Measurements from ENCODE around the gene USP24.
"Not testable (repeated sequence)": the region's sequence is repeated elsewhere in the genome, so short reads cannot be mapped to it uniquely, and the experiment has no call there.

USP24 gene

GRCh38 chr1:55229726-55230125, 14.6 kb upstream of the USP24 start:
- DNase-seq (ENCODE audit: low read depth, low spot score): not testable (repeated sequence)

GRCh38 chr1:55225228-55225627, 10.1 kb upstream of the USP24 start:
- DNase-seq (ENCODE audit: low read depth, low spot score): no peak

GRCh38 chr1:55224729-55225128, 9.6 kb upstream of the USP24 start:
- DNase-seq (ENCODE audit: low read depth, low spot score): no peak

- no peak for DNase-seq (ENCODE audit: low read depth, low spot score)
Measured at GRCh38 chr1:55222152-55222551, 7.0 kb upstream of the USP24 start.

- DNase-seq (ENCODE audit: low read depth, low spot score): no peak
Measured at GRCh38 chr1:55217226-55217986, 2.2 kb upstream of the USP24 start.

- DNase-seq (ENCODE audit: low read depth, low spot score): no peak
Measured at GRCh38 chr1:55216096-55216495, 932 bp upstream of the USP24 start.

- no peak for DNase-seq (ENCODE audit: low read depth, low spot score)
Measured at GRCh38 chr1:55214934-55215193, 300 bp downstream of the USP24 start.

- DNase-seq (ENCODE audit: low read depth, low spot score): no peak
Measured at GRCh38 chr1:55214212-55214933, 791 bp downstream of the USP24 start.

- no peak for DNase-seq (ENCODE audit: low read depth, low spot score)
Measured at GRCh38 chr1:55213885-55214211, 1.3 kb downstream of the USP24 start.

- no peak for DNase-seq (ENCODE audit: low read depth, low spot score)
Measured at GRCh38 chr1:55213151-55213884, 1.8 kb downstream of the USP24 start.

GRCh38 chr1:55212349-55213150, 2.6 kb downstream of the USP24 start:
- DNase-seq (ENCODE audit: low read depth, low spot score): no peak

GRCh38 chr1:55211863-55212262, 3.3 kb downstream of the USP24 start:
- no peak for DNase-seq (ENCODE audit: low read depth, low spot score)

- DNase-seq (ENCODE audit: low read depth, low spot score): no peak
Measured at GRCh38 chr1:55210990-55211801, 4.0 kb downstream of the USP24 start.

GRCh38 chr1:55209247-55209646, 5.9 kb downstream of the USP24 start:
- DNase-seq (ENCODE audit: low read depth, low spot score): no peak

- no peak for DNase-seq (ENCODE audit: low read depth, low spot score)
Measured at GRCh38 chr1:55206210-55206609, 9.0 kb downstream of the USP24 start.

- DNase-seq (ENCODE audit: low read depth, low spot score): no peak
Measured at GRCh38 chr1:55204997-55205396, 10.2 kb downstream of the USP24 start.

- DNase-seq (ENCODE audit: low read depth, low spot score): no peak
Measured at GRCh38 chr1:55203064-55203463, 12.1 kb downstream of the USP24 start.

- no peak for DNase-seq (ENCODE audit: low read depth, low spot score)
Measured at GRCh38 chr1:55200667-55201066, 14.5 kb downstream of the USP24 start.

GRCh38 chr1:55199735-55200134, 15.4 kb downstream of the USP24 start:
- DNase-seq (ENCODE audit: low read depth, low spot score): not testable (repeated sequence)

GRCh38 chr1:55198044-55198443, 17.1 kb downstream of the USP24 start:
- DNase-seq (ENCODE audit: low read depth, low spot score): no peak

GRCh38 chr1:55197099-55197498, 18.1 kb downstream of the USP24 start:
- no peak for DNase-seq (ENCODE audit: low read depth, low spot score)

Data from brain pericyte (primary cell).